Measurements from ENCODE around the gene ZNF579.
A peak's percentile ranks its signal among the peaks of the same experiment; 100 is the strongest.
"Not testable (repeated sequence)": the region's sequence is repeated elsewhere in the genome, so short reads cannot be mapped to it uniquely, and the experiment has no call there.

ZNF579 gene

GRCh38 chr19:55539090-55539984 is 41.3 kb downstream of the ZNF579 start:
- DNase-seq = no peak

DNA sequence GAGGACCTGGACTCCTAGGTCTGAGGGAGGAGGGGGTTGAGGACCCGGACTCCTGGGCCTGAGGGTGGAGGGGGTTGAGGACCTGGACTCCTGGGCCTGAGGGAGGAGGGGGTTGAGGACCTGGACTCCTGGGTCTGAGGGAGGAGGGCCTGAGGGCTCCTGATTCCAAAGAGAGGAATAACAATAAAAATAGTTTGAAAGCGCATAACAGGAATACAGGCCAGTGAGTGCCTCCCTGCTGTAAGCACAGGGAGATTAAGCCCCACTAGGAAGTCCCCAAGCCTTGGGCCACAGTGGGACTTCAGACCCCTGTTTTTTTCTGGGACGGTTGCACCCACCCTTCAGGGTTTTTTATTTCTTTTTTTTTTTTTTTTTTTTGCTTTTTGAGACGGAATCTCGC is 42.5 kb downstream of the ZNF579 start:
- no peak for DNase-seq

DNA sequence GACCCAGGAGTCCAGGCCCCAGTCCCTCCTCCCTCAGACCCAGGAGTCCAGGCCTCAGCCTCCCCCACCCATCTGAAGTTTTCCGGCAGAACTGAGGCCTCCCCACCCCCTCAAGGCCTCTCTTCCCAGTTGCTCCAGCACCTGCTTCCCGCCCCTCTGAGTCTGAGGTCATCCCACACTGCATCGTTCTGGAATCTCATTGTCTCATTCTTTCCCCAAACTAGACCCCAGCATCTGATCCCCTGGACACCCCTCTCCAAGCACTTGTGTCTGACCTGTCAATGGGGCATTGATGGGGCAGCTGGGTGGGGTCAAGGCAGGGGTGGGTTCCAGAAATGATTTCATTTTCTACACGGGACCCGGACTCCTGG is 42.9 kb downstream of the ZNF579 start:
- no peak for DNase-seq

- no peak for DNase-seq
These were observed 43.5 kb downstream of the ZNF579 start, which contains the start of gene SBK2 for GRCh38 chr19:55536951-55537740. TSS of gene SBK2 (minus strand) at chr19:55537133. CDS start at chr19:55536294, 839 bp downstream.

- no peak for DNase-seq
These were observed 44.3 kb downstream of the ZNF579 start for GRCh38 chr19:55536366-55536765.

- no peak for DNase-seq
These were observed 44.7 kb downstream of the ZNF579 start for GRCh38 chr19:55535965-55536350.

DNA sequence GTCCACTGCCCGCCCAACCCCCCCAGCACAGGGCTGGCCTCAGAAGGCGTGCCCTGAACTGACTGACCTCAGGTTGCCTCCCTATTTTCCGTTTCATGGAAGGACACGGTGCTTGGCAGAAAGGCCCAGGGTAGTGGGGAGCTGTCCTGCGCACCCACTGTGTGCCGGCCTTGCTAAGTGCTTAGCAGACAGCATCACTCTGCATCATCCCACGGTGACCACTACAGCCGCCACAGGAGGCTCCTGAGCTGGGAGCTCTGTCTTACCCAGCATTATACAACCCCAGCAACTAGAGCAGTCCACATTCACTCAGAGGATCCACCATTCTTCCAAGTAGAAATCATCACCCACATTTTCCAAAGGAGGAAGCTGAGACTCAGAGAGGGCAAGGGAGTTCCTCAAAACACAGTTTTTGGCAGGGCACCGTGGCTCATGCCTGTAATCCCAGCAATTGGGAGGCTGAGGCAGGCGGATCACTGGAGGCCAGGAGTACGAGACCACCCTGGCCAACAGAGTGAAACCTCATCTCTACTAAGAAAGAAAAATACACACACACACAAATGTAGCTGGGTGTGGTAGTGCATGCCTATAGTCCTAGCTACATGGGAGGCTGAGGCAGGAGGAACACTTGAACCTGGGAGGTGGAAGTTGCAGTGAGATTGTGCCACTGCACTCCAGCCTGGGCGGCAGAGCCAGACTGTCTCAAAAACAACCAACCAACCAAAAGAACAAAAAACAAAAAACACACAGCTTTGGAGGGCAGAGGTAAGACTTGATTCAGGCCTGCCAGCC is 45.3 kb downstream of the ZNF579 start:
- DNase-seq = no peak

GRCh38 chr19:55534280-55534679 is 46.4 kb downstream of the ZNF579 start:
- DNase-seq = not testable (repeated sequence)

GRCh38 chr19:55530996-55531395 is 49.7 kb downstream of the ZNF579 start:
- no peak for DNase-seq

DNA sequence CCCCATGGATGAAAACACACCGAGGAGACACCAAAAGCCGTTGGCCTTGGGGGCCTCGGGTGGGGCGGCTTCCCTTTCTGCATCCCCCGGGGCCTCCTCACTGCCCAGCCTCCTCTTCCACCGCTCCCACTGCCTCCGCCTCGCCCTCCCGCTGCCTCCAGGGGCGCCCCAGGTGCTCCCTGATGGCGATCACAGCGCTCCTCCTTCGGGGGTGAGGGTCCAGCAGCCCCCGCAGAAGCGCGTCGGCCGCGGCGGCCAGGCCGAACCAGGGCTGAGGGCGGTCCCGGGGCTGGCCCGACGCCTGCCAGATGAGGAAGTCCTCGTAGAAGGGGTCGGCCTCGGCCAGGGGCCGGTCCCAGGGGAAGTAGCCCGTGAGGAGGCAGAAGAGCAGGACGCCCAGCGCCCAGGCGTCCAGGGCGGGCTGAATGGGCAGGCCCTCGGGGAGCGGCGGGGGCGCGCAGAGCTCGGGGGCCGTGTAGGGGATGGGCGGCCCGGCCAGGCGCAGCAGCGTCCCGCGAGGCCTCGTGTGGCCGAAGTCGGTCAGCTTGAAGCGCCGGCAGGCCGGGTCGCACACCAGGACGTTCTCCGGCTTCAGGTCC is 50.9 kb downstream of the ZNF579 start:
- DNase-seq = no peak

GRCh38 chr19:55528030-55528803 is 52.4 kb downstream of the ZNF579 start:
- DNase-seq = peak; percentile 82

DNA sequence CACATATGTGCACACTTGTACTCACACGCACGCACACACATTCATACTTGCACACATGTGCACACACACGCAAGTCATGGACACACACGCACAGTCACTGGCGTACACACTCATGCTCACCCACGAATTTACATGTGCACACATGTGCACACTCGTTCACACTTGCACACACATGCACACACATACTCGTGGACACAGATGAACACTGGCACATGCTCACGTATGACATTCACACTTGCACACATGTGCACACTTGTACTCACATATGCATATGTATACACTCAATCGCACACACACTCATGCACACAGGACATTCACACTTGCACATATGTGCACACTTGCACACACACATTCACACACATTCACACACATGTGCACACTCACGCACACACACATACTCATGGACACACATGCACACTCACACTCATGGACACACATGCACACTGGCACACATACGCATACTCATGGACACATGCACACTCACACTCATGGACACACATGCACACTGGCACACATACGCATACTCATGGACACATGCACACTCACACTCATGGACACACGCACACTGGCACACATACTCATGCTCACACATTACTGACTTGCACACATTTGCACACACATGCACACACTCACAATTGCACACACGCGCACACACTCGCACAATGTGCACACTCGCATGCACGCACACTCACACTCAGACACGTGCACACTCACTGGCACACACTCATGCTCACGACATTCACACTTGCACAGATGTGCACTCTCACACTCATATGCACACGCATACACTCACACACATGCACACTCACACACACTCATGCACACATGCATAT is 53.2 kb downstream of the ZNF579 start:
- no peak for DNase-seq

Measured in NCI-H774 (cell line).